Activated CD4-positive, alpha-beta T cell treated with anti-CD3 and anti-CD28 coated beads, Interleukin-2, Interleukin-6, amounts not matched to agents 100 ng/mL and 50 ng/mL, durations not matched to agents 16 hours and 8 hours (primary cell): ENCODE results near the gene NAV2.

Experiments
- DNase-seq: peaks from one replicate; pipeline ENCODE4 v3.0.0-alpha.2; 2020

The NAV2 gene

DNA sequence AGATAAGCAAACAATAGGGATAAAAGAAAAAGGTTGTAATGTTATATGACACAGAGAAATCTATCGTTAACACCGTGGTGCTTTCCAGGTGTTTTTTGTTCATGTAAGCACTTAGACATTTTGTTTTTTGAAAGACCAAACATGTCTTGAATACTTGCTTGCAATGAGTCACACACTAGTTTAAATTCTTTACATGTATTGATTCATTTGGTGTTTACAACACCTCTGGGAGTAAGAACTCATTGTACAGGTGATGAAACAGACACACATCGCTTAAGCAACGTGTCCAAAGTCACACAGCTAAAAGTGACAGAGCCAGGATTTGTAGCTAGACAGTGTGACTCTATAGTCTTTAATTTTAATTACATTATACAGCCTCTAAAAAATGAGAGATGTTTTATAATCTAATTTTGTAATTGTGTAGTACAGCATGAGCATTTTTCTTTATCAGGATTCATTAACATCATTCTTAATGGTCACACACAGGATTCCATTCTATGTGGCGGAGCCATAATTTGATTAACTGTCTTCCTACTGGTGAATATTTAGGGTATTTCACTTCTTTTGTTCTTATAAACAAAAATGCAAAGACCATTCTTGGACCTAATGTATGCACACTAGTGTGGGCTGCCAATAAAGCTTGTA lies 298.8 kb downstream of the NAV2 start:
- no peak for DNase-seq

DNA sequence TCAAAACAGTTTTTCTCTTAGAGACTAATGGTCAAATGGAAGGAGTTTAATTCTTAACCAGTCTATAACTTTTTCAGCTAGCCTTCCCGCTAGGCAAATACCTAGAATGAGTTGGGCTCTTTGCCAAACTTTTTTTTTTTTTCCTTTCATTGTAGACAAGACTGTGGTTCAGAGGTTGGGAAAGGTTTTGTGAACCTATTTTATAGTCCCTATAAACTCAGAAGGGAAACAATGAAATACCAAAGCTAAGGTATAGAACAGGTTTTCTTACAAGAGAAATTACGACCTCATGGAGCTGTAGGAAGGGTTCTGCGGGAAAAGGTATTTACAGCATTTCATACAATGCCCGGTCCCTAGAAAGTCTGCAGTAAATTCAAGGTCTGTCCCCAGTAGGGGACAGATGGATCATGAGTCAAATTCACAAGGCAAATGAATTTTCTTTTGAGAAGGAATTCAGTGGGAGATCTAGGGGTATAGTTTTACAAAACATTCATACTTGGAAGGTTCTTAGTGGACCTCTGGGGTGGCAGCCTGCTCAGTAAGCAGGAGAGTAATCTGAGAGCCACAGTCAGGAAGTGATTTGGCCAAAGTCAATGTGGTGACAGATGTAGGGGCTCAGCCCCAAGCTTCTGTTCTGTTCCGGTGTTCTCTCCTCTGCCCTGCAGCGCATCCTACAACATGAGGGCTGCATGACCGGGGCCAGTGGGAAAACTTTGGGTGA lies 300.9 kb downstream of the NAV2 start:
- no peak for DNase-seq

- DNase-seq = no peak
Measured at GRCh38 chr11:20014067-20014402, 301.4 kb downstream of the NAV2 start.

DNA sequence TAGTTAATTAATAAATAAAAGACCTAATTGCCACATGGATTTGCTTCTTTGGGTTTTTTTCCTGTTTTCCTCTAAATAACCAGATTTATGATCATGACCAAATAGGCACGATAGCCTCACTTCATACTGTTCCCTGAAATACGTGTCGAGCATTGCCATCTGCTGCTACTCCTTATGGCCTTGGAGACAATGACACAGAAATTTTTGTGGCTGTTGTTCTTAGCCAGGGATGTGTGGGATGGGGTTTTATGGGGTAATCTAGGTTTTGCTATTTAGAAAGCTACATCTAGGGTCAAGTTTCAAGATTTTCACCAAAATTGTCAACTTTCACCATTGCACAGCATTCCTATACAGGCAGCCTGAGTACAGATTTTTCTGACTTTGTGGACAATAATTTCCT lies 302.5 kb downstream of the NAV2 start:
- DNase-seq = no peak

GRCh38 chr11:20015529-20016427 lies 303.1 kb downstream of the NAV2 start:
- no peak for DNase-seq

GRCh38 chr11:20016526-20016925 lies 303.9 kb downstream of the NAV2 start:
- DNase-seq = no peak

- no peak for DNase-seq
Measured at GRCh38 chr11:20017320-20017719, 304.7 kb downstream of the NAV2 start.

- no peak for DNase-seq
Measured at GRCh38 chr11:20020198-20020597, 307.6 kb downstream of the NAV2 start.

DNA sequence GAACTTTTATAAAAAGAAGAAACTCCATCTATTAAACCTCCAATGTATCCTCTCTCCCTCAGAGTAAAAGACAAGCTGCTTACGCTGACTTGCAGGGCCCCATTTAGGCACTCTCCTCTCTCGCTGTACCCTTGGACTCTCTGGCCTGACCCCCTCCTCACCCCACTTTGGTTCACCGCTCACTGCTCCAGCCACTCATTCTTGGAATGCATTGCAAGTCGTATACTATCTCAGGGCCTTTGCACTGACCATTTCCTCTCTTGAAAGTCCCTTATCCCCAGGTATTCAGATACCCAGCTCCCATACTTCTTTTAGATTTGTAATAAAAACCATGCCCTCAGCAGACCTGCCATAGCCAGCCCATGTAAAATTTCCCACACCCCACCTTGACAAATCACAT lies 308.1 kb downstream of the NAV2 start:
- DNase-seq = no peak

DNA sequence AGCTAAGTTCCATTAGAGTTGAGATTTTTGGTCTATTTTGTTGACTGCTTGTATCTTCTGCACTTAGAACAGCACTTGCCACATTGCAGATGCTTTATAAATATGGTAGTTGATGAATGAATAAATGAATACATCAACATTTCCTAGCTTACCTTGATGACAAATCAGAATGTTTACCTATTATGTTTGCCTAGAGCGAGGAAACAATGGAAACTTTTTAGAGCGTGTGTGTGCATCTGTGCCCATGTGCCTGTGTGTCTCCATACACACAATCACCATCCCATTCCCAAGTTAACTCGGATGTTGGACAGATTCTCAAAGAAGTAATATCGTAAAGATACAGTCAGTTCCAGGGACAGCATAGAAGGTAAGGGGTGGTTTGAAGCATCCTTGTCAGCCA lies 308.6 kb downstream of the NAV2 start:
- DNase-seq = no peak

GRCh38 chr11:20021771-20022362 lies 309.2 kb downstream of the NAV2 start:
- no peak for DNase-seq

DNA sequence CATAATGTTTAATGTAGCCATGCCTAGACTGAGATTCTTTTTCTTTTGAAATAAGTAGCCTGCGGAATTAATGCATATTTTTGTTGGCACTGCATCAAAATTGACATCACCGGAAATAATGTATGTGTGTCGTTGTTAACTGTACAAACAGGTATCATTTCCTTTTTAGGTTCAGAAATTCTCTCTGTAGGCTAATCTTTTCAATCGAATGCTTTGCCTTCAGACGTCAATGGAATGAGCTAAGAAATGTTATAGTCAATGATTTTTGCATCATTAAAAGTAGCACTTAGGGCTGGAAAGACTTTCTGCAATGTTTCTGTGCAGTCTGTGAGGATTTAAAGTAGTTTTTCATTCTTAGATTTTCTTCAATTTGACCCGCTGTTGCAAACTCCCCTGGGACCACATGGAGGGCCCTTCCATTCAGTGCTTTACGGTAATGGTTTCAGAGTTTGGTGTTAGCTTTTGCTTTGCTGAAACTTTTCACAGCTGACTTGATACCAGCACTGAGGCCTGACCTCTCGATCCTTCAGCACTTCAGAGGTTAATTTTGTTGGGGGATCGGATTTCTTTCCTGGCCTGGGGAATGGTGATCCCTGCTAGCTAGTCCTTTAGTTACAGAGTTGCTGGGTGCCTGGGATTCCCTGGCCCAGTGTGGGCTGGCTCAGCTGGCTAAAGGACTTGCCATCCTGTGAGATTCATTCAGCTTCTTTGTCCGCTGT lies 309.9 kb downstream of the NAV2 start:
- no peak for DNase-seq

- DNase-seq = no peak
Measured at GRCh38 chr11:20023082-20023426, 310.4 kb downstream of the NAV2 start.

DNA sequence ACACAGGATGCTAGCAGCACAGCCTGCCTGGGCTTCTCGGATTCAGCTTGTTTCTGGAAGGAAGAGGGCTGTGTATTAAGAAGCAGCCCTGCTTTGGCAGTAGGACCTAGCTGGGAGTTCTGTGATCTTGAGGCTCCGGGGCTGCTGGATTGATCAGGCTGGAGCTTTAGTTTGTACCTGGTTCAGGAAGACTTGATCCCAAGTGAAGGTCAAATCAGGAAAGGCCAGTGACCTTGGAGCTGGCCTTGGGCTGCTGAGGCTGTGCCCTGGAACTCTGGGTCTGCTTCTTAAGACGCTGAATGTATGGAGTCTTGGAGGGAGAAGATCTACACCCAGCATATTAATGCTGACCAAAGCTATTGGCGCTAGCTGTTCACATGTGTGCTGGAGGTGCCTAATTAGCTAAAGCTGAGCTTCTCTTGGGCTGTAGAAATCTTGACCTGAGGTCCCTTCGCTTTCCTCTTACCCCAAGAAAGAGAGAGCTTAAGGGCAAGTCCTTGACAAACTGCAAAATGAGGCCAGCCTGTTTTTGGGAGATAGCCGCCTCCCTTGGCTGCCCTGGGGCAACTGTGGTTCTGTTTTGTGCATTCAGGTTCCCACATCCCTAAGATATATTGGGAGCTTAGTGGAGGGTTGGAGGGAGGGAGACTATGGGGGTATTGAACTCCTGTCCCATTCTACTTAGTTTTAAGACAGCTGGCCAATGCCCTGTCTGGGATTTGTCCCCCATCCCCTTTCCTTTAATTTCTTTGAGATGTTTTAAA lies 311.7 kb downstream of the NAV2 start:
- DNase-seq = no peak

DNA sequence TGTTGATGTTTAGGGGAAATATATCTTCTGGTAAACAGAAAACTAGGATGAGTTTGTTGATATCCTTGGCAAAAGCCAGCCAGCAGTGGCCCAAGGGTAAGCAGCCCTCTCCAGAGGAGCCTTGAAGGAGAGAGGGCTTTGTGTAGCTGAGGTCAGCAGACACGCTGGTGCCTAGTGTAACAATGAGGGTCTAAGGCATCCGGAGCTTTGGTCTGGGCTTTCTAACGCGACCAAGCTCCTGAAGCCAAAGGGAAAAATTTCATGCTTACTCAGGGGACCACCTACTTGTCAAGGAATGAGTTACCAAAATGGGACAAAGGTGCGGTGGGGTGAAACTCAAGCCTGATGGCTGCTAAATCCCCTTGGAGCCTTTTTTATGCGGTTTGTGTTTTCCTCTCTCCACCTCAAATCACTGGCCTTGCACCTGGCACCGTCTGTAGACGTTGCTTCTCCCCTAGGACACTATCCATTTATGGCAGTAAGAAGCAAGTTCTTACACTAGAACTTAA lies 312.7 kb downstream of the NAV2 start:
- DNase-seq = no peak

- no peak for DNase-seq
Measured at GRCh38 chr11:20026629-20027555, 314.3 kb downstream of the NAV2 start.

GRCh38 chr11:20027556-20028013 lies 314.9 kb downstream of the NAV2 start:
- no peak for DNase-seq

DNA sequence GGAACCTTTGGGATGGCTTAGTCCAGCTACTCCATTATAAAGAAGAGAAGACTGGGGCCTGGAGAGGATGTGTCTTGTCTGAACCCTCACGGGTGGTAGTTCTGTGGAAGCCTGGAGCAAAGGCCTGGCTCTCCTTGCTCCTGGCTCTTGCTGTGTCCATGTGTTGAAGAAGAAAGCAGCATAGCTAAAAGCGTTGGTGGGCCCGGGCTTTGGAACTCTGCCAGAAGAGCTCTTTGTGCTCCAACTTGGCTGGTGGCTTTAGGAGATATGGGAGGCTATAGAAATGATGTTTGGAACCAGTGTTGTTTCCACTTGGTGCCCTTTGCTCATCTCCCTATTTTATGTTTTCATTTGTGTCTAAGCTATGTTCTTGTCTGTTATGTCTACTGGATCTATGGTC lies 316.6 kb downstream of the NAV2 start:
- DNase-seq = no peak

DNA sequence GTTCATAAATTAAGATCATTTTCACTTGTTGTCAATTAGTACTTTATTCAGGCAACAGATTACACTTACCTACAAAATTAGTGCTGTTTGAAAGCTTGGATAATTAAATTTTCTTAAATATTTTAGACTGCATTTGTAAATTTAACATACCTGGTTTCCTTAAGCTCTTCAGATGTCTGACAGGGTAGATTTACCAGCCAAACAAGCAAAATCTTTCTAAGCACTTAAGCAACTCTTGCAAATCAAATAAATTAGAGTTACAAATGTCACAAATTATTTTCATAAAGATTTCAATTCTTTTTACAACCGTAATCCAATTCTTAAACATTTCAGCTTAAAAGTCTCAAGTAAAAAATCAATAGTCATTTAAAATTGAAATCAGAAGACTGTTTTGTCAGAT lies 317.8 kb downstream of the NAV2 start:
- DNase-seq = no peak

- no peak for DNase-seq
Measured at GRCh38 chr11:20031155-20032001, 318.7 kb downstream of the NAV2 start.
